Retinal pigment epithelial cell (primary cell): ENCODE data around the gene B4GALT3.

Experiments
- DNase-seq: peaks from one replicate; pipeline ENCODE4 v3.0.0-alpha.2; 2010; ENCODE audit warnings: low read depth
- H3K4me3 ChIP-seq: 2 replicates; pipeline ENCODE4 v1.5.1; 2011; ENCODE audit warnings: mild to moderate bottlenecking, low read length, control low read depth, moderate library complexity
- CTCF ChIP-seq: conservative IDR thresholded peaks from 2 replicates; pipeline ENCODE4 v1.5.1; 2011; ENCODE audit warnings: low read depth, low read length, control low read depth, inconsistent platforms

The B4GALT3 gene

GRCh38 chr1:161160671-161161145 lies 16.6 kb downstream of the B4GALT3 start:
- TF ChIP-seq CTCF = no peak
- no peak for DNase-seq
- no peak overlapping the region for H3K4me3 ChIP-seq

- no peak for DNase-seq
- TF ChIP-seq CTCF = no peak
- H3K4me3 ChIP-seq = peak overlapping the region; percentile 87
Observed at GRCh38 chr1:161159913-161160243, 17.4 kb downstream of the B4GALT3 start.

DNA sequence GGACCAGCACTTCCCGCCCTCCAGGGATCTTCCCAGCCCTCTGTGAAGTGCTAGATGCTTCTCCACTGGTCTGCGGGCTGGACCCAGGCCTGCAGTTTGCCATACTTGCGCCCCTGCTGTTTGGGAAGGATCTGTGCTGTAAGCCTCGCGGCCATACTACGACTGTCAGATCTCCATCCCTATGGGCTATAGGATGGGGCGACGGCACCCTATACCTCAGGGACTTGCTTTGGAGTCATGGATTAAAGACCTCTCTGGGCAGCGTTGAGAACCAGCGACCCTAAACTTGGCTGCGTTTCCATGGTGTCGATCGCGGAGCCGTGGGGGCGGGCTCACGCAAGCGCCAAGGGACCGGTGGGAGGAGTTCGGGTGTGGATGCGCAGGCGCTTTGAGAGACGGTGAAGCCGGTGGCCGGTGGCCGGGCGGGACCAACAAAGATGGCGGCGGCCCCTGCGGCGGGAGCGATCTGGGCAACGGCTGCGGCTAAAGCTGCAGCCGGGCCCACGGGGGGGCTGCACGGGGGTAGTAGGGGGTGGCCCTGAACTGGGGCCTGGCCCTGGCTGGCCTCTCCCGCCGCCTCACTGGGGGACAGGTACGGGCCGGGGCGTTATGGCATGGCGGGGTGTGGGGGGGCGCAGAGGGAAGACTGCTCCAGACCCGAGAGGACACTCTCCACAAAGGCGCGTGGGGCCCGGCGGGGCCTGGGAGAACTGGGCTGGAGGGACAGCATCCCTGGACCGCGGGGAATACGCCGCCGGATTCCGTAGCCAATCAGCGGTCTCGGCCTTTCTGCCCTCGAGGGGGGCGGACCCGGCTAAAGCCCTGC lies 18.0 kb downstream of the B4GALT3 start, which contains the start of gene USP21:
USP21 (plus strand) TSS at position 414 of the 826 bp plus-strand sequence. CDS start 1,141 bp downstream, outside the sequence.
- H3K4me3 ChIP-seq = peak within 1 kb of the TSS; percentile 87
- TF ChIP-seq CTCF = peak; percentile 42
- no peak for DNase-seq

- TF ChIP-seq CTCF = no peak
- no peak for DNase-seq
- H3K4me3 ChIP-seq = peak overlapping the region; percentile 87
Observed at GRCh38 chr1:161158316-161159010, 18.8 kb downstream of the B4GALT3 start.

DNA sequence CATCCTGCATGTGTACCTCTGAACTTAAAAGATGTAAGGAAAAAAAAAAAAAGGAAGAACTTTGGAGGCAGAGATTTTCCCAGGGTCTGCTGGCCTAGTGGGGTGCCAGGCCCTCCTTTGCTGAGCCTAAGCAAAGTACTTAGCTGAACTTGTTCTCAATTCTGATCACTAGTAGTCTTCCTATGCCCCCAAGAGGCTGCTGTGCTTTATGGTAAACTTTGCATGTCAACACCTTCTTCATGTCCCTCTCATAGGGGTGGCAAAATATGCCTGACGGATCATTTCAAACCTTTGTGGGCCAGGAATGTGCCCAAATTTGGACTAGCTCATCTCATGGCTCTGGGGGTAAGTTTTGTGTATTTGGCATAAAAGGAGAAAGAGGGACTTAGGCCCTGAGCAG lies 19.4 kb downstream of the B4GALT3 start:
- TF ChIP-seq CTCF = no peak
- DNase-seq = no peak
- no peak overlapping the region for H3K4me3 ChIP-seq

GRCh38 chr1:161153682-161154337 lies 23.5 kb downstream of the B4GALT3 start, which contains the start of gene UFC1:
UFC1 (plus strand) TSS chr1:161153978; CDS start chr1:161153998, 20 bp downstream.
- no peak for TF ChIP-seq CTCF
- peak; percentile 75 for DNase-seq
- H3K4me3 ChIP-seq = peak within 1 kb of the TSS; percentile 84
